Astrocyte of the spinal cord (primary cell): ENCODE results near the gene ZNF552.
"Not testable (repeated sequence)": the region's sequence is repeated elsewhere in the genome, so short reads cannot be mapped to it uniquely, and the experiment has no call there.

Experiments
- DNase-seq: peaks from one replicate; pipeline ENCODE4 v3.0.0; 2011; ENCODE audit warnings: low read depth, low spot score
- H3K4me3 ChIP-seq: 2 replicates; pipeline ENCODE4 v1.5.1; 2011; ENCODE audit warnings: low read depth, mild to moderate bottlenecking, low read length, moderate library complexity
- CTCF ChIP-seq: IDR thresholded peaks from 2 replicates; pipeline ENCODE4 v1.5.1; 2012; ENCODE audit warnings: low read depth, mild to moderate bottlenecking, low read length, inconsistent platforms
- in situ Hi-C: cut with HindIII; loops from 2 replicates; pipeline ENCODE4 v1.10.0; 2017; ENCODE audit warnings: low sequenced_read_pairs

Gene ZNF552

GRCh38 chr19:57807541-57807940 lies 7.2 kb downstream of the ZNF552 start:
- in situ Hi-C loops: no loop called here
- no peak overlapping the region for H3K4me3 ChIP-seq
- no peak for TF ChIP-seq CTCF
- DNase-seq: no peak

DNA sequence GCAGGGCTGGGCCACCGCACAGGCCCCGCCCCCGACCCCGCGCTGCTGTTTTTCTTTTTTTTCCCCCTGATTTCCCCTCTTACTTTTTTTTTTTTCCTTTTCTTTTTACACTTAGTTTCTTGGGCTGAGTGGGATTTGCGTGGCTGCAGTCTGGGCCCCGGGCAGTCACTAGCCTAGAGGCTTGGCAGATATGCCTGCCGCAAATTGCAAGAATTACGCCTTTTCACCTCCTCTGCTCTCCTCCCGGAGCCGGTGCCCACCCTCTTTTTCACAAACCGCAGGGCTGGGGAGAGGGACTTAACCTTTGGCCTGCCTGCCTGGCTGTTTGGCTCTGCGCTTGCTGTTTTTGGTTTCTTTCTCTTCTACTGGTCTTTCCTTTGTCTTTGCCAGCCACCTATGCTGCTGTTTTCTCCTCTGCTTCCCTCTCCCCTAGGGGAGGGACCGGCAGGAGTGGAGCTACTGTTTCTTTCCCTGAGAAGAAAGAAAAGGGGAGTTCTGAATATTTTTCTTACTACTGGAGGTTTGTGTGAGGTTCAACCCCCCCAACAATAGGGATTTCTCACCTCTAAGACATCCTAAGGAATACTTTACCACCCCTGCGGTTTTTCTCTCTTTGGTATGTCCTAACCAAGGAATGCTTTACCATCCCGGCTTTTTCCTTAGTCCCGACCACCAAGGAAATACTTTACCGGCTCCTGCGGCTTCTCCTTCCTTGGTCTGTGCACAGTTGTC lies 11.0 kb downstream of the ZNF552 start:
- no peak for TF ChIP-seq CTCF
- in situ Hi-C loops: no loop called here
- peak overlapping the region; percentile 83 for H3K4me3 ChIP-seq
- peak; percentile 93 for DNase-seq

GRCh38 chr19:57803265-57803593 lies 11.5 kb downstream of the ZNF552 start:
- in situ Hi-C loops: no loop called here
- DNase-seq: no peak
- peak overlapping the region; percentile 83 for H3K4me3 ChIP-seq
- no peak for TF ChIP-seq CTCF

DNA sequence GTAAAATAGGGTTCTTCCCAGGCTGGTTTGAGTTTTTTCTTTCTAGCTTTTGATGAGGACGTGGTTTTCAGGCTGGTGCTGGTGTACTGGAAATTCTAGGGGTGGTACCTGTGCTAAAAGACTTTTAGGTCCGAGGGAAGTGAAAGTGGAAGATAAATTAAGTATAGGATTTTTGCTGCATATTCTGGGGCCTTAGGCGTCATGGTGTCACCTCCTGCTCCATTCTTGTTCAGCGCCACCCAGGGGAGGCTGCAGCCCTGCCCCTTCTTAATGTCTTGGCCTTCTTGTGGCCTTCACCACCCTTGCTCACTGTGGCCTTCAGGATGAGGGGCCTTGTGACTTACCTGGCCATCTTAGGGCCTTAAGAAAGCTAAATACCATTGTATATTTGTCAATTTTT lies 12.4 kb downstream of the ZNF552 start:
- no peak overlapping the region for H3K4me3 ChIP-seq
- DNase-seq: no peak
- in situ Hi-C loops: no loop called here
- no peak for TF ChIP-seq CTCF

GRCh38 chr19:57800696-57801095 lies 14.0 kb downstream of the ZNF552 start:
- no peak for TF ChIP-seq CTCF
- DNase-seq: no peak
- in situ Hi-C loops: no loop called here
- H3K4me3 ChIP-seq: no peak overlapping the region

- in situ Hi-C loops, H3K4me3 ChIP-seq, DNase-seq: not testable (repeated sequence)
These were observed 18.1 kb downstream of the ZNF552 start for GRCh38 chr19:57796580-57796979.

- no peak for DNase-seq
- in situ Hi-C loops: no loop called here
- no peak for TF ChIP-seq CTCF
- H3K4me3 ChIP-seq: no peak overlapping the region
These were observed 25.4 kb downstream of the ZNF552 start for GRCh38 chr19:57789288-57789687.
